Tongue (tissue), 2 donors: Measurements from ENCODE around the gene HINT3. TPM values are rescaled to one million over a fixed set of nuclear protein-coding genes. Genes with fewer than 3 reads are reported as not detected.
"Not testable (repeated sequence)": the region's sequence is repeated elsewhere in the genome, so short reads cannot be mapped to it uniquely, and the experiment has no call there.

Experiments
- DNase-seq: peaks from one replicate; pipeline ENCODE4 v3.0.0-alpha.2; 2015
- total RNA-seq: library from RNA; depleted of rRNA; stranded (reverse); fragments of >200 nt; gene quantifications from one replicate; pipeline ENCODE4 v1.2.3, GENCODE V29; 2014

Gene HINT3
- total RNA-seq: 55.6 TPM

DNA sequence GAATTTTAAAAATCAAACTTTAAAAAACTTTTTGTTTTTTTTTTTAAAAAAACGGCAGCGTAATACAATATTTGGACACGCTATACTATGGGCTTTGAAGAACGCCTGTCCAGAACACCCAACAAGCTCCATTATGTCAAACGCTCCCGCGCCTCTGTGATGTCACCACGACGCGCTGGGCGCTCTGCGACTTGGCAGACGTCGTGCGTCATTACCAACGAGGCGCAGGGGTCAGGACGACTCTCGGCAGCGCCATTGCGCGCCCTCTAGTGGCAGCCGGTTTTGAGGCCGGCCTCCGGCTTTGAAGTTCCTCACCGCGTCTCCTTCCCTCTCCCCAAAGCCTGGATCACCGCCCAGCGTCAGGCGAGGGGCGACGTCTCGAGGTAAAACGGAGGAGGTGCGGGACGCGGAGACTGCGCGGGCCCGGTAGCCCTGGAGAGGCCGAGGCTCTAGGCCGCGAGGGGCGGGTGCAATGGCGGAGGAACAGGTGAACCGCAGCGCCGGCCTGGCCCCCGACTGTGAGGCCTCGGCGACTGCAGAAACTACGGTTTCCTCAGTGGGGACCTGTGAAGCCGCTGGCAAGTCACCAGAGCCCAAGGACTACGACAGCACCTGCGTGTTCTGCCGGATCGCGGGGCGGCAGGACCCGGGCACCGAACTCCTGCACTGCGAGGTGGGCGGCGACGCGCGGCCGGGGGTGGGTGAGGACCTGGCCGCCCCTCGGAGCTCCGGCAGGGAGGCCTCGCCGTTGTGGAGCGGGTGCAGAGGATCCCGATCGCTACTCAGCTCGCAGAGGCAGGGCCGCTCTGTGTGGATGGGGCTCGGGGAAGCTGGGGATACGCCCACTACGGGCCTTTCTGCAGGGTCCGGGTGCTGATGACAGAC is at the start of gene HINT3:
Gene HINT3, plus strand, starts transcription at position 265 of the 885 bp plus-strand sequence. Its CDS starts 208 bp downstream, at position 473.
- peak; percentile 99 for DNase-seq

GRCh38 chr6:125910527-125910926 is 46.0 kb upstream of the HINT3 start:
- DNase-seq: no peak

DNA sequence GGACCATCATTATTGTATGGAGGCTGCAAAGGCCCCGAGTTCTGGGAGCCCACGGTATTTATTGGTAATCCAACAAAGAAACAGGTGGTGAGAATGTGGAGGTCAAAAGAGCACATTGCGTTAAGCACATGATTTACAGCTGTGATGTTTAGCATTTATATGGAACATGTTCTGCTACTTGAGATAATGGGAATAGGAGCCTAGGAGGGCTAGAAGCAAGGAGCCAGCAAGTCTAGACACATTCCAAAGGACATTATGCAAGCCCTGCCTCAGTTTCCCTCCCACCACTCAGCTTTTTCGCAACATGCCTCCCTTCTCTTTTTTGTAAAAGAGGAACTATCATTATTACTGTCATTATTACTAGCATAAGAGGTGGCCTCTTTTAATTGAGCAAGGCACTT is 45.5 kb upstream of the HINT3 start:
- not testable (repeated sequence) for DNase-seq

DNA sequence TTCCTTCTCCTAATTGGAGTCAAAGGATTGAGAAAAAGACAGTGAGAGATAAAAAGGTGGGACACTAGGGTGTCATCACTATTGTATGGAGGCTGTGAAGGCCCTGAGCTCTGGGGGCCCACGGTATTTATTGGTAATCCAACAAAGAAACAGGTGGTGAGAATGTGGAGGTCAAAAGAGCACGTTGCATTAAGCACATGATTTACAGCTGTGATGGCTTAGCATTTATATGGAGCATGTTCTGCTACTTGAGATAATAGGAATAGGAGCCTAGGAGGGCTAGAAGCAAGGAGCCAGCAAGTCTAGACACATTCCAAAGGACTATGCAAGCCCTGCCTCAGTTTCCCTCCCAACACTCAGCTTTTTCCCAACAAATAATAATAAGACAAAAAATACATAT is 44.1 kb upstream of the HINT3 start:
- not testable (repeated sequence) for DNase-seq

DNA sequence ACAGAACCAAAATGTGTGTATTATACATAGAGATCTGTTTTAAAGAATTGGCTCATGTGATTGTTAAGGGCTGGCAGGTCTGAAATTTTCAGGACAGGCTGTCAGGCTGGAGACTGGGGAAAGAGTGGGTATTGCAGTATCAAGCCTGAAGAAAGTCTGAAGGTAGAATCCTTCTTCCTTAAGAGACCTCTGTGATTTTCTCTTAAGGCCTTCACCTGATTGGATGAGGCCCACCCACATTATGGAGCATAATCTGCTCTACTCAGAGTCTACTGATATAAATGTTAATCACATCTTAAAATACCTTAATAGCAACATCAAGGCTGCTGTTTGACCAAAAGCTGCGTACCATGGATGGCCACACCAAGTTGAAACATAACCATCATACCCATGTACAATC is 43.4 kb upstream of the HINT3 start:
- no peak for DNase-seq

GRCh38 chr6:125913864-125914351 is 42.7 kb upstream of the HINT3 start:
- no peak for DNase-seq

DNA sequence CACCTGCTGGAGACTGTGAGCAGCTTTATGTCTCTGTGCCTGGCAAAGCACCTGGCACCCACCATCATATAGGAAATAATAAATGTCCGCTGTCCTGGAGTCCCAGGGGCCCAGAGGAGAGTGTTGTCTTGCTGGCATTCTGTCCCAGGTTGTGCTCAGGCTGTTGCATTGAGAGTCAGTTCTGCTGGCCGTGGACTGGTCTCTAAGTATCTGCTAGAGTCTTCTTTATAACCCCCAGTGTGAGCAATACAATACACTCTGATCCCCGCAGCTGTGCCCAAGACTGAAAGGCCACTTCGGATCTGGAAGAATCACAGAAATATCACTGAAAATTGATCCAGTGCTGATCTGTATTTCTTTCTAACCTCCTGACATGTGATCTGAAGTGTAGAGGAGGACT is 38.3 kb upstream of the HINT3 start:
- DNase-seq: no peak

DNA sequence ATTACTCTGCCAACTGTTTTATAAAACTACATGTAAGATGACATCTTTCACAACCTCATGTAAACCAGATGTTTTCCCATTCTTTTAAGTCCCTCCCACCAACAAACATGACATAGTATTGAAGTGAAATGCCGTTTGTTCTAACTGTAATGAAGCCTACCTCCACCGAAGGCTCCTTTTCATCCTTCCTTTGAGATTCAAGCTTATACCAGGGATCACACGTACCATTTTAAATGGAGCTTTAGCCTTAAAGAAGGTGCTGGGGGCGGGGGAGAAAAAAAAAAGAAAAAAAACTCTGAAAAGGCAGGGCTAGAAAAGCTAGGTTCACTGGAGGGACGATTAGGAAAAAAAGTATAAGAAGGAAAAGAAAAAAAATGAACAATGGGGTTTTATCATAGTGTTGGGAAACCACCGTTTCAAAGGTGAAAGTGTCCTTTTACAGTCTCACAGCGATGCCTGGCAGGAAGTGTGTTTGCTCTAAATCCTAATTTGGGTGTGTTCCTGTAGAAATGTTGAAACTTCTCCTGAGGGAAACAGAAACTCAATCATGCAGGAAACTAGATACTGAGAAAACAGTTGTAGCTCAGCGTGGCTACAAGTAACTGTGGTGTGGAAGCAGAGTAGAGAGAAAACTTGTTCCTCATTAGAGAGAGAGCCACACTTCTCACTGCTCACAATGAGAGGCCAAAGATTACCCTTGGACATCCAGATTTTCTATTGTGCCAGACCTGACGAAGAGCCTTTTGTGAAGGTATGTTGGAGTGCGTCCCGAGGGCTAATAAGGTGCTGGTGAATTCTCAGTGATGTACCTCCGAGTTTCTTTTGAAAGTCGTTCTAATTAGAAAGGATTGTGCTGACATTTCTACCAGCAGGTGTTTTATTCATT is 37.6 kb upstream of the HINT3 start:
- peak; percentile 73 for DNase-seq

DNA sequence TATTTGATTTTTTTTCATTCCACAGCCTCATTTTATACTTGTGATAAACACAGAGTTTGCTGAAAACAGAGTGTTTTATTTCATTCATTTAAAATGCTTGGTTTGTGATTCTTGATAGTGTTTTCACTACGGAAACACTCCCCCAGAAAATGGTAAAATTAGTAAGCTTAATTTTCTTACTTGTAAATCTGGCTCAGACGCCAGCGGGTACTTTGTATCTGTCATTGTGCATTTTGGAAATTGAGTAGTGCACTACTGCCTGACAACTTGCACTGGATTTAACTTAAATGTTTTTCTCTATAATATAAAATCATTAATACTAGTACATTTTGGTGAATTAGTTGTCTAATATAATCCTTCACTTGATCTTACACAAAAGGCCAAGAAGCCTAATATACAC is 37.0 kb upstream of the HINT3 start:
- no peak for DNase-seq

DNA sequence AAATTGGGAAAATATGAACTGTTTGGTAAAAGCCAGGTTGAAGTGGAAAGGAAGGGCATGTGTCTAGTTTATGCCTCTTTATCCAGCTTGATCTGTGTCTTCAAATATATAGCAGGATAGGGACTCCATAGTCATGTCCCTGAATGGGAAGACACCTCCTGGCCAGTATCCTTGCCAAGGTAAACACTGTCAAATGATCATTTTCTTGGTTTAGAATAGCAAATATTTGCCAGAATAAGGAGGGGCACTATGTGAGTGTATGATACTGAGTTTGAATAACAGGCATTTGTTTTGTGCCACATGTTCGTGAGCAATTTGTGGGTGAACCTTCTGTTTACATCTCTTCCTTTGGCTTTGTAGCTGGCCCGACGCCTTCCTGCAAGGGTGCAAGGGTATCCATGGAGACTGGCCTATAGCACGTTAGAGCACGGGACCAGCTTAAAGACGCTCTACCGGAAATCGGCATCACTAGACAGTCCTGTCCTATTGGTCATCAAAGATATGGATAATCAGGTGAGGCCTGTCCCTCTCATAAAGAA is 34.2 kb upstream of the HINT3 start:
- no peak for DNase-seq

DNA sequence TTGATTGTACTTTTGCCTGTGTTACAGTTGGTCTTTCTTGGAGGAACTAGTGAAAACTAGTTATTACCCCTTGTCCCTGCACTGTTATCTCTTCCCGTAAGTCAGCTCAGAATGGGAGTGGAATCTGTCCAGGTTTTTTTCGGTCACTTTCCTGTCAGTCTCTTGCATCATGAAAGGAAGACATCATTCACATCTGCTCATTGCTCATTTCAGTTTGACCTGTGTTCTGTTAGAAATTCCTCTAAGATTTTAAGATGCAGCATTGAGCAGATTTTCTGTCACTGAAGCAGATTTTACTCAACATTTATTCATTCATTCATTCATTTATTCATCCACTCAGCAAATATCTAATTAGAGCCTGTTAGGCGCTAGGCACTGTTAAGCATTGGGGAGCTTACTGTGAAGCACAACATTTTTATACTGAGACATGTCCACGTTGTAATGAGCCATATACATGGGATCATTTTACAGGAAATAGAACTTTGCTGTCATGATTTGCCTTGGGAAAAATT is 33.1 kb upstream of the HINT3 start:
- no peak for DNase-seq

DNA sequence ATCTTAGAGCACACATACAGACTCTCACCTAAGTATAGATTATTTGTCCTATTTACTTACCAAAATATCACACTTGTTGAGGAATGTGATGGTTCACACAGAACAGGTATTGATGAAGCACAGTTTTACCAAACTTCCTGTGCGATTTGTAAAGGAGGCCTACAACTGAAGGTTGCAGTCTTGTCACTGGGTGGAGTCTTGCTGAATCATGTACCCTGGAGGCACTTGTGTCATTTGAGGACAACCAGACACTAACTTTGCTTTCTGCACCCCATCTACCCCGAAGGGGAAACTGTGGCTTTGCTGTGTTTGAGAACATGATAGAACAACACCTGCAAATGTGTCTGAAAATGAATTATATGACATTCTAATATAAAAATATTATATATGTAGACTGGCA is 32.4 kb upstream of the HINT3 start:
- DNase-seq: no peak

GRCh38 chr6:125924697-125925358 is 31.7 kb upstream of the HINT3 start:
- no peak for DNase-seq

DNA sequence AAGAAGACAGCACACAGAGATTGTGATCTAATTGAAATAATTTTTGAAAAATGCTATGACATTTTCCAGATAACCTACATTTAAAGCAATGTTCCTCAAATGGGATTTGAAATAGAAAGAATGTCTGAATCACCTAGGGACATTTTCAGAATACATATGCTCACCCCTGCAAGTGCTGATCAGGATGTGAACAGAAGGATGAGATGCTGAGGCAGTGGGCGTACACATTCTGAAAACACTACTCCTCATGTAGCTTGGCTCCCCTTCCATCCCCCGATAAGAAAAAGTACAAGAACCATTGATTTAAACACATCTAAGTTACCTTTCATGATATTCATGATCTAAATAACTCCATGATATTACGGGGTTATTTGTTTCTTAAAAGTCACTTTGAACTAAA is 29.9 kb upstream of the HINT3 start:
- DNase-seq: no peak

DNA sequence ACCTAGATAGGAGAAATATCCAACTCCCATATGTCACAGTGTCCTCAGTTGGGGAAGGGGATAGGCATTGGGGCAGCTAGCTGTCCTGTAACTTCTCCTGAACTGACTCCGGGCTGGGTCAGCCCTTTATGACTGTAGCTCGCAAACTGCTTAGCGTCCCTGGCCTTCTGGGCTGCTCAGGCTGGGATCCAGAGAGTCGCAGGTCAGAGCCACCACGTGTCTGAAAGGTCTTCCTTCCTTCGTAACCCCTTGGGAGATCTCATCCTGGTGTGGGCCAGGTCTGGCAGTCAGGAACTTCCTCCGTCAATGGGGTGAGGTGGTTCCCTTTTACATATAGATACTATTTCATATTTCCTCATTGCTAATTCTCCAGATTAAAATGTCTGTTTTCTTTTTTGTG is 28.8 kb upstream of the HINT3 start:
- DNase-seq: no peak

DNA sequence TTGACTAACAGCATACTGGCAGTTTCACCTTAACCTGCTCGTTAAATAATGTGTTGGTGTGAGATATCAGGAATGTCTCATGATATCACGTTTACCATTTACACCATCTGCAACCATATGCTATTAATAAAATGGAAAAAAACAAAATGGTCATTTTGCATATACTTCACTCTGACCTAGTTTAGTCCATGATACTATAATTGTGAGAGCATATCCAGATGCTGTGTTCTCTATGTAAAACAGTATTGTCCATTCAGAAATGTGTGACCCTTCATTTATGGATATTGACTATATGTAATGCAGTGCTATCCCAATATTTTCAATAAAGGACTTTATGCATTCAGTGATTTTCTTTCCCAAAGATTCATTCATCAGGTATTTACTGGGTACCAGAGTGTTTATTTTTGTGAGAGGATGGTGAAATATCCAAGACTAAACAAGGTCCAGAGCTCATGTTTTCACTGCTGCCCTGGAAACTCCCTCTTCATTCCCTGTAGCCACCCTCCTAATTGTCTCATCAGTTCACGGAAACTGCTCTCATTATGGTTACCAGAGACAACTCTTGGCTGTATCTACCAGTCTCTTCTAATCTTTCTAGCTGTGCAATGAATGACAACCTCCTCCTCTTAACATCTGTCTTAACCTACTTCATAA is 25.7 kb upstream of the HINT3 start:
- no peak for DNase-seq

DNA sequence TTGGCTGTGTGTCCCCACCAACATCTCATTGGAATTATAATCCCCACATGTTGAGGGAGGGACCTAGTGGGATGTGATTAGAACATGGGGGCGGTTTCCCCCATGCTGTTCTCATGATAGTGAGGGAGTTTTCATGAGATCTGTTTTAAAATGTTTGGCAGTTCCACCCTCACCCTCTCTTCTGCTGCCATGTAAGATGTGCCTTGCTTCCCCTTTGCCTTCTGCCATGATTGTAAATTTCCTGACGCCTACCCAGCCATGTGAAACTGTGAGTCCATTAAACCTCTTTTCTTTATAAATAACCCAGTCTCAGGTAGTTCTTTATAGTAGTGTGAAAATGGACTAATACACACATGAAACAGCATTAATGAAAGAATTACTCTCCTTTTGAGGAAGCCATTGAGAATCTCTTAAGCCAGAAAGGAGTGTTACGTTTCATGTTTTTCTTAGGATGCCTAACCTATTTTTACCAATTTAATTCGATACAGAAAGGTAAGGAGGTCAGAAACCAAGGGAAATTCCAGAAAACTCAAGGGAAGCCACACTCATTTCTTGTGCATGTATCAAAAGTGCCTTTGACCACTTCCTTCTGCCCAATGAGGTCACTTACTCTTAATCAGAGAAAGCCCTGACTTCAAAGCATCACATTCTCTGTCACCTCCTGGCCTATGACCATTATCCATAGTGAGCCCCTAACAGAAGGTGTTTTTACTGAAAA is 24.7 kb upstream of the HINT3 start:
- no peak for DNase-seq

- DNase-seq: no peak
Observed at GRCh38 chr6:125932451-125932795, 24.1 kb upstream of the HINT3 start.

GRCh38 chr6:125935520-125935919 is 21.1 kb upstream of the HINT3 start:
- not testable (repeated sequence) for DNase-seq

DNA sequence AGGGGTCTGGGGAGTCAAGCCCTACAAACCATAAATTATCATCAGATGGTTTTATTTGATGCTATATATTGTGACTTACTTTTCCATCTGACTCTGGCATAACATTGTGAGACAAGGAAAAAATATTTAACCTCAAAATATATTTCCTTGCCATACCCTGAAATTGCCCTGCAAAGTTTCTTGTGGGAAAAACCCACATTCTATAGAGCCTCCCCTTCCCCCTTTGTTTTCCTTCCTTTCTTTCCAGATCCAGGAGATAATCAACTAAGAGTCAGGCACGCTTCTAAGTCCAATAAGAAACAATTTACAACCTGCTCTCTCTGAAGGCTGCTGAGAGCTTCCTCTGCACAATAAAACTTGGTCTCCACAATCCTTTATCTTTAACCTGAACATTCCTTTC is 17.5 kb upstream of the HINT3 start:
- no peak for DNase-seq

DNA sequence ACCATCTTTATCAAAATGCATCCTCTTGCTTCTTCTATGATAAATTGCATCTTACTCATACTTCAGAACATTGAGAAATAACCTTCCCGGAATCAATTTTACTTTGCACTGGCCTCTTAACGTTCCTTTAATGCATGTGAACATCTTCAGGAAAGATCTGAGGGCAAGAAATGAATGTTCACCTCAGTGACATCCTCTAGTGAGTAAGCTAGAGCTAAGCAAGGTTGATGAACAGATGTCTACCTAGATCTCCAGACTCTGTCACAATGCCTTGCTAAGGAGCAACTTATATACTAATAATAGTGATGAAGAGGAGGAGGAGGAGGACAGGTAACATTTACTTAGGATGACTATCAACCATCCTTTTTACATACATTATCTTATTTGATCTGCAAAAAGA is 16.8 kb upstream of the HINT3 start:
- DNase-seq: no peak
